ENCODE measurements around the gene VAMP8.
"Not testable (repeated sequence)": the region's sequence is repeated elsewhere in the genome, so short reads cannot be mapped to it uniquely, and the experiment has no call there.

Gene VAMP8

GRCh38 chr2:85547859-85548607, 29.4 kb upstream of the VAMP8 start:
- no peak for FAIRE-seq

GRCh38 chr2:85548608-85548900, 28.8 kb upstream of the VAMP8 start:
- FAIRE-seq: no peak

GRCh38 chr2:85549095-85549494, 28.3 kb upstream of the VAMP8 start:
- no peak for FAIRE-seq

GRCh38 chr2:85549826-85550225, 27.6 kb upstream of the VAMP8 start:
- no peak for FAIRE-seq

- no peak for FAIRE-seq
Measured at GRCh38 chr2:85550486-85550885, 26.9 kb upstream of the VAMP8 start.

- FAIRE-seq: no peak
Measured at GRCh38 chr2:85551698-85552678, 25.4 kb upstream of the VAMP8 start.

- no peak for FAIRE-seq
Measured at GRCh38 chr2:85553184-85553583, 24.2 kb upstream of the VAMP8 start.

- no peak for FAIRE-seq
Measured at GRCh38 chr2:85554980-85555612, 22.3 kb upstream of the VAMP8 start.

- FAIRE-seq: no peak
Measured at GRCh38 chr2:85557130-85557529, 20.3 kb upstream of the VAMP8 start.

GRCh38 chr2:85558160-85558559, 19.2 kb upstream of the VAMP8 start:
- no peak for FAIRE-seq

GRCh38 chr2:85560403-85560726, 17.0 kb upstream of the VAMP8 start:
- not testable (repeated sequence) for FAIRE-seq

GRCh38 chr2:85560812-85561279, 16.5 kb upstream of the VAMP8 start:
- no peak for FAIRE-seq

GRCh38 chr2:85561280-85562212, 15.8 kb upstream of the VAMP8 start, which contains the start of gene GGCX:
GGCX (minus strand) TSS chr2:85561493; CDS start chr2:85561428, 65 bp downstream.
- no peak for FAIRE-seq

- no peak for FAIRE-seq
Measured at GRCh38 chr2:85564144-85564563, 13.2 kb upstream of the VAMP8 start.

- FAIRE-seq: no peak
Measured at GRCh38 chr2:85566265-85566664, 11.1 kb upstream of the VAMP8 start.

- FAIRE-seq: no peak
Measured at GRCh38 chr2:85575739-85576138, 1.6 kb upstream of the VAMP8 start.

GRCh38 chr2:85577063-85577385, 362 bp upstream of the VAMP8 start:
- no peak for FAIRE-seq

GRCh38 chr2:85578243-85579180, 1.1 kb downstream of the VAMP8 start:
- FAIRE-seq: no peak

GRCh38 chr2:85579266-85579935, 2.0 kb downstream of the VAMP8 start:
- no peak for FAIRE-seq

GRCh38 chr2:85580206-85580605, 2.8 kb downstream of the VAMP8 start:
- FAIRE-seq: no peak

- no peak for FAIRE-seq
Measured at GRCh38 chr2:85582492-85582891, 5.1 kb downstream of the VAMP8 start.
